ENCODE measurements around the gene ACD.

DNA sequence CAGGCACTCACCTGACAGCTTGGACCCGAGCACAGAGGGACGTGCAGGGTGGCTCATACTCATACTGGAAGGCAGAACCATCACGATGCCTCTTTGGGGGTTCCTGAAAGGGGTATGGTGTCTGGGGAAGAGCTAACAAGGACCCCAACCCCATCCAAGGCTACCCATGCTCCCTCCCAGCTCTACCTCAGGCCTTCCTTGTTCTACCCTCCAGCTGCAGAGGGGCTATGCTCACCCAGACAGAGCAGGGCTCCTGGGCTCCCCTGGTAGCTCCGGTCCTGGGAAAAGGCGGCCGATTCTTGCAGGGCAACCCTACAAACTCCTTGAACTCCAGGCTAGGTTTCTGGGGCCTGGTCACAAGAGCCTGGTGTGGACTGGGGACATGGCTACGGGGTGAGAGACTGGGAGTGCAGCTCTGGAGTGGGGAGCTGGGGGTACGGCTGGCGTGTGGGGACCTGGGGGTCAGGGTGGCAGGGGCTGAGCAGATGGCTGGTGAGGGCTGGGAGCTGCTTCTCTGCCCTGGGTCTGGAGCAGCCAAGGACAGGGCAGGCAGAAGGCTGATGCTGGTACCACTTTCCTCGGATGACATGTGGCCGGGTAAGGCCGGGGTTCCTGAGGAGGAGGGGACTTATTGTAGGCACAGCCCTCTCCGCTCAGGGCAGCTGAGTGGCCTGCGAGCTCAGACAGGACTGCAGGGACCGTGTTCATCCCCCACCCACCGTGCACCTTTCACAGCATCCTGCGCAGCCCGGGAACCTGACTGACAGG lies 2.1 kb downstream of the ACD start:
- TF ChIP-seq, protein P1, sequence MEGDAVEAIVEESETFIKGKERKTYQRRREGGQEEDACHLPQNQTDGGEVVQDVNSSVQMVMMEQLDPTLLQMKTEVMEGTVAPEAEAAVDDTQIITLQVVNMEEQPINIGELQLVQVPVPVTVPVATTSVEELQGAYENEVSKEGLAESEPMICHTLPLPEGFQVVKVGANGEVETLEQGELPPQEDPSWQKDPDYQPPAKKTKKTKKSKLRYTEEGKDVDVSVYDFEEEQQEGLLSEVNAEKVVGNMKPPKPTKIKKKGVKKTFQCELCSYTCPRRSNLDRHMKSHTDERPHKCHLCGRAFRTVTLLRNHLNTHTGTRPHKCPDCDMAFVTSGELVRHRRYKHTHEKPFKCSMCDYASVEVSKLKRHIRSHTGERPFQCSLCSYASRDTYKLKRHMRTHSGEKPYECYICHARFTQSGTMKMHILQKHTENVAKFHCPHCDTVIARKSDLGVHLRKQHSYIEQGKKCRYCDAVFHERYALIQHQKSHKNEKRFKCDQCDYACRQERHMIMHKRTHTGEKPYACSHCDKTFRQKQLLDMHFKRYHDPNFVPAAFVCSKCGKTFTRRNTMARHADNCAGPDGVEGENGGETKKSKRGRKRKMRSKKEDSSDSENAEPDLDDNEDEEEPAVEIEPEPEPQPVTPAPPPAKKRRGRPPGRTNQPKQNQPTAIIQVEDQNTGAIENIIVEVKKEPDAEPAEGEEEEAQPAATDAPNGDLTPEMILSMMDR (IDR thresholded peaks at IDR 0.05) = no peak
- no peak for TF ChIP-seq POLR2A (IDR thresholded peaks at IDR 0.05)
